Stimulated activated CD4-positive, alpha-beta T cell treated with anti-CD3 and anti-CD28 coated beads, TNF-alpha, amount 100 ng/mL, for 24 hours (primary cell): ENCODE data around the gene TBC1D22A.

ENCODE experiments used
- DNase-seq, 3 experiments: peaks; one replicate each; pipeline ENCODE4 v3.0.0-alpha.2; 2020; ENCODE audit warnings: low read depth in 3 of 3

The TBC1D22A gene

DNA sequence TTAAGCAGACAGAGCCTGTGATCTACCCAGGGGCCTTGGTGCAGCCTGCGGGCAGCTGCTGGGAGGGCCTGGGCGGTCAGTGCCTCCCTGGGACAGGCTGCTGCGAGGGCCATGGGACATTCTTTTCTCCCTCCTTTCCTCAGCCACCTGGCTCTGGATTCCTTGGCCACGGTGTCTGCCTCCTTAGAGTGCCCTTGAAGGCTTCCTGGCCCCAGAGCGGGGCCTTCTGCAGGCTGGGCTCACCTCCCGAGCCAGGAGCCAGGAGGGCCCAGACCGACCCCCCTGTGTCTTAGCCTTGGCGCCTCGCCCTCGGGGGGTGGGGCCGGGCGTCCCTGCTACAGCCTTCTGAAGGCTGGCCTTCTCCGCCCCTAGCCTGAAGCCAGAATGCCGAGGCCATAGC lies 231.2 kb downstream of the TBC1D22A start:
- DNase-seq, result no peak

DNA sequence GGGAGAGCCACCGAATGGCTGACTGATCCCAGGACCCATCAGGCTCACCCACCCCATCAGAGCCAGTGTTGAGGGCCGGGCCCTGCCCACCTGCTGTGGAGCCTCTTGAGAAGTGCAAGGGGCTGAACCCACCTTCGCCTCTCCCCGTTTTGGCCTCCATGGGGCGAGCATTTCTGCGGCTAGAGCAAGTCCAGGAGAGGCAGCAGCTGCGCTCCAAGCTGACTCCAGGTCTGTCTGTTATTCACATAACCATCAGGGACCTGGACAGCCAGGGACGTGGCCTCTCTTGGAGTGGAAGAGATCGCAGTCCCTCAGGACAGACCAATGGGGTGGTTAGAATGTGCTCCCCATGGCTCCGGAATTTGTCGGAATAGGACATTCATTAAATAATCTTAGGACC lies 231.8 kb downstream of the TBC1D22A start:
- no peak for DNase-seq

GRCh38 chr22:46994983-46995382 lies 232.5 kb downstream of the TBC1D22A start:
- DNase-seq, result no peak

DNA sequence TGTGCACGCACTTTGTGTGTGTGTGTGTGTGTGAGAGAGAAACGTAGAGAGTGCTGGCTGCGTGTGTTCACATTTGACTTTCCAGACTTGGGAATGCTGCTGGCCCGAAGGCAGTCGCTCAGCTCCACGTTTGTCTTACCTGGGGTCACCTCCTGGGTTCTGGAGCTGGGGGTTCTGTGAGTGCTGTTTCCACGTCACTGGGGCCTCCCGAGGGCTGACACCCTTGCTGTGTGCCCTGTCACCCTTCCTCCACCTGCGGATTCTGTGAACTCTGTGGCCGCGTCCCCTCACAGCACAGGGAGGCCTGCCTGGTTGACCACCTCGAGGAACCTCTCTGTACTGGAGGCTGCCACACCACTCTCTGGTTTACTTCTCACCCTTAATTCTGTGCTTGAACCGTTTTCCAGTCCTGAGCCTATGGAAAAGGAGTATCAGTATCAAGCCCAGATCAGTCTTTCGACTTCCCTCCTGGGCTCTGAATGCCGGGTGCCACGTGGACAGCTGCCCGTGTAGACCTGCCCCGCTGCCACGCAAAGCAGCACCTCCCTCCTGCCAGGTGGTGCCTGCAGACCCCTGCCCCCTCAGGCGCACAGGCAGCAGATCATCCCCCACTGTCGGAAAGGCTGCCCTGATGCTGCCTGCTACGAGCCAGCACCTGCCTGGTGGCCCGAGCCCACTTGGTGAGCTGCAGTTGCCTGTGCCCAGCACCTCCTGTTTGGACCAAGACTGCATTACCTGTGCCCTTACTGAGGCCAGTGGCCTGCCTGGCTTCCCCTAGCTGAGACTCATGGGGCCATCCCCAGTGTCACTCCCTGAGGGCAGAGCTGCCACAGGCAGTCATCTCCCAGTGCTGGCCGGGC lies 233.3 kb downstream of the TBC1D22A start:
- no peak for DNase-seq

DNA sequence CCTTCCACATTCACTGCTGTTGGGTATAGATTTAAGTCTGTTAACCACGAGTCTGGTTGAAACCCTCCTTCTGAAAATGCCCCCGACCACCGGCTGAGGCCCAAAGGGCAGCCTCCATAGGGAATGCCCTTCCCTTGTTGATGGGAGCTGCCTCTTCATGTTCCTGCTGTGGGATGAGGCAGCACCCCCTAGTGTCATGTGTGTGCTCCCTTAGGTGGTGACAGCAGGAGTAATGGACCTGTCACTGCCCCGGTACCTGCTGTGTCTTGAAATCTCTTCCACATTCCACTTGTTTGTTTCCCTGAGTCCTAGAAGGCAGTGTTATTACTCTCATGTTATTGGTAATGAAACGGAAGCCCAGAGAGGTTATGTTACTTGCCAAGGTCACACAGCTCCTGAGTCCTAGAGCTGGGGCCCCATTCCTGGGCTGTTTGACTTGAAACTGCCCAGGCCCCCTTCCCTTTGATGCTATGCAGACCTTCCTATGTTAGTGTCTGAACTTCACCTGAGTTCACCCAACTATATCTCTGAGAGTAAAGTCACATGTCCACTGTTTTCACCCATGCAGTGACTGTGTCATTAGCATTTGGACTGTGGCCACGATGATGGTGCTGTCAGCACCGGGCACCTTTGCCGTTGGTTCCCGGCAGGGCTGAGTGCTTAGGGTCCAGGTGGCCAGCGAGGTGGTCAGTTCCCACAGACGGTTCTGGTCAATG lies 234.3 kb downstream of the TBC1D22A start:
- no peak for DNase-seq

GRCh38 chr22:46997311-46997970 lies 235.0 kb downstream of the TBC1D22A start:
- no peak for DNase-seq

DNA sequence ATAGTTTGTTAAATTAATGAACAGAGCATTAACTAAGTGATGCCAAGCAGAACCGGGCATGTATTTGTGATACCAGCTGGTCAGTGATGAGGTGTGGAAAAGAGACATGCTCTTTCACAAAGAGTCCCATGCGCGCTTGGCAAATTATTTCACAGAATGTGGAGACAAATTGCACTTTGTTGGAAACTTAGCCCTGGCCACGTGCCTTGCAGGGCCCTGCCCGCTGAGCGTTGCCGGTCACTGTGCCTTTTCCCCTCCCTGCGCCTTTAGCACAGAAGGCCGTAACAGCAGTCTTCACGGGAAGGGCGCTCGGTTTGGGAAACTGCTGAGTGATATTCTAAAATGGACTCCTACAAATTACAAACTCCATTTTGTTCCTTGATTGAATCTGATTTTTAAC lies 235.9 kb downstream of the TBC1D22A start:
- DNase-seq, result no peak

GRCh38 chr22:47000256-47000655 lies 237.8 kb downstream of the TBC1D22A start:
- no peak for DNase-seq

GRCh38 chr22:47000888-47001287 lies 238.4 kb downstream of the TBC1D22A start:
- no peak for DNase-seq

GRCh38 chr22:47001288-47001687 lies 238.8 kb downstream of the TBC1D22A start:
- no peak for DNase-seq

GRCh38 chr22:47002692-47003091 lies 240.2 kb downstream of the TBC1D22A start:
- no peak for DNase-seq

- no peak for DNase-seq
These were observed 243.3 kb downstream of the TBC1D22A start for GRCh38 chr22:47005506-47006408.

DNA sequence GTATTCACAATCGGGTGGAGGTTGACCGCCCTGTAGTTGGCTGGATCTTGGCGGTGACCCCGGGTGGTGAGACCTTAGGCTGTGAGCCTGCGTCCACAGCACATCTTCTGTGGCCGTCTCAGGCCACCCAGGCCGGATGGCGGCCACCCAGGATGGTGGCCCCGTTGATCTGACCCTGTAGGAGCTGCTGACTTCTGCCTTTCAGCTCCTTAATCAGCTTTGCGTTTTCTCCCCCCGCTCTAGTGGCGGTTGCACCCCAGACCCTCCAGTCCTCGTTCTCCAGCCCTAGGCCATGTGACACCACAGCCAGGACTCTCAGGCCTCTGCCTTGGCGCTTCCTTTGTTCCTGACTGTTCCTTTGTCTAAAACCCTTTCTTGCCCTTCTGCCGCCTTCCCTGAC lies 244.0 kb downstream of the TBC1D22A start:
- DNase-seq, result no peak

DNA sequence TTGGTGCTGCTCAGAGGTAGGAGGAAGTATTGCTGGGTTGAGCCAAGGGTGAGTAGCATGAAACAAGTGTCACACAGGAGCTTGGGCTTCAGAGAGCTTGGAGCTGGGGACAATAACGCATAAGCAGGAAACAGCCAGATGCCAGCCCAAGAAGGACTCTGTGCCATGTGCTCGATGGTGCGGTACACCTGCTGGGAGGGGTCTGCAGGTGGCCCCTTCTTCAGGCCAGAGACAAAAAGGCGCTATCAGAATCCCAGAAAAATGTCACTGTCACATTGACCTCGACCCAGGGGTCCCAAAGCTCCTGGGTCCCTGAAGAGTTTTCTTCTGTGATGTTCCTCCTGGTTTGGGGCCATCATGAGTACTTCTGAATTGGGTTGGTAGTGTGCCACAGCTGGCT lies 244.4 kb downstream of the TBC1D22A start:
- DNase-seq, result no peak

DNA sequence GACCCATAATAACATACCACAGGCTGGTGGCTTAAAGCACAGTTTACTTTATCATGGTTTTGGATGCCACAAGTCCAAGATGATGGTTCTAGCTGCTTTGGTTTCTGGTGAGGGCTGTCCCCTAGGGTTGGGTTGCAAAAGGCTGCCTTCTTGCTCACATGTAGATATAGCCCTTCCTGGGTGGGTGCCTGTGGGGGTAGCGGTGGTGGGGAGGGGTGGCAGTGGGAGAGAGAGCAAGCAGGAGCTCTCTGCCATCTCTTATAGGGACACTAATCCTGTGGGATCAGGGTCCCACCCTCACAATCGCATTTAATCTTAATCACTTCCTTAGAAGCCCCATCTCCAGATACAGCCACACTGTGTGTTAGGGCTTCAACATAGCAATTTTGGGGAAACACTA lies 245.0 kb downstream of the TBC1D22A start:
- no peak for DNase-seq

- no peak for DNase-seq
These were observed 245.9 kb downstream of the TBC1D22A start for GRCh38 chr22:47008208-47008885.

GRCh38 chr22:47009304-47010101 lies 247.1 kb downstream of the TBC1D22A start:
- DNase-seq, result no peak

GRCh38 chr22:47010211-47010610 lies 247.8 kb downstream of the TBC1D22A start:
- no peak for DNase-seq

- no peak for DNase-seq
These were observed 248.8 kb downstream of the TBC1D22A start for GRCh38 chr22:47011131-47011858.
